ENCODE results near the gene ASGR2. TPM values are rescaled to one million over a fixed set of nuclear protein-coding genes. Genes with fewer than 3 reads are reported as not detected.
"Not testable (repeated sequence)": the region's sequence is repeated elsewhere in the genome, so short reads cannot be mapped to it uniquely, and the experiment has no call there.

ASGR2 gene
- total RNA-seq, 1 donor from 2014 or later = 0.22 TPM

DNA sequence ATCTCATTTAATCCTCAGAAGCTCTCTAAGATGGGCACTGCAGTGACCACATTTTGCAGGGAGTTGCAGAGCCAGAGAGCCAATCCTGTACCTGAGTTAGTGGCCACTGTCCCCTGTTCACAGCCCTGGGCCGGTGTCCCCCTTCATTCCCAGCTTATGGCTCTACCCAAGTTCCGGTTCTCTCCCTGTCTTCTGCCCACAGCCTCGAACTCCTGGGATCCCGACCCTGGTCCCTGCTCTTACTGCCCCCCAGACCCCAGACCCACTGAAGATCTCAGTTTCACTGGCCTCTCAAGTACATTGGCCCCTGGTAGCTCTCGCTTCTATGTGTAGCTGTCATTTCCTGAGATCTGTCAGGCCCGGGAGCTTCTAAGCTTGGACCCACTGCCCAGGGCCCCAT is 12.2 kb downstream of the ASGR2 start:
- TF ChIP-seq, protein P1, sequence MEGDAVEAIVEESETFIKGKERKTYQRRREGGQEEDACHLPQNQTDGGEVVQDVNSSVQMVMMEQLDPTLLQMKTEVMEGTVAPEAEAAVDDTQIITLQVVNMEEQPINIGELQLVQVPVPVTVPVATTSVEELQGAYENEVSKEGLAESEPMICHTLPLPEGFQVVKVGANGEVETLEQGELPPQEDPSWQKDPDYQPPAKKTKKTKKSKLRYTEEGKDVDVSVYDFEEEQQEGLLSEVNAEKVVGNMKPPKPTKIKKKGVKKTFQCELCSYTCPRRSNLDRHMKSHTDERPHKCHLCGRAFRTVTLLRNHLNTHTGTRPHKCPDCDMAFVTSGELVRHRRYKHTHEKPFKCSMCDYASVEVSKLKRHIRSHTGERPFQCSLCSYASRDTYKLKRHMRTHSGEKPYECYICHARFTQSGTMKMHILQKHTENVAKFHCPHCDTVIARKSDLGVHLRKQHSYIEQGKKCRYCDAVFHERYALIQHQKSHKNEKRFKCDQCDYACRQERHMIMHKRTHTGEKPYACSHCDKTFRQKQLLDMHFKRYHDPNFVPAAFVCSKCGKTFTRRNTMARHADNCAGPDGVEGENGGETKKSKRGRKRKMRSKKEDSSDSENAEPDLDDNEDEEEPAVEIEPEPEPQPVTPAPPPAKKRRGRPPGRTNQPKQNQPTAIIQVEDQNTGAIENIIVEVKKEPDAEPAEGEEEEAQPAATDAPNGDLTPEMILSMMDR (IDR thresholded peaks at IDR 0.05; ENCODE audit: borderline replicate concordance) = no peak
- DNase-seq = no peak
- intact Hi-C loops (cut with micrococcal nuclease) = no loop called here
- H3K4me3 ChIP-seq = no peak overlapping the region
- no peak overlapping the region for H3K27ac ChIP-seq (replicated peaks)
- no peaks in the 10 kb centered on the region for H3K36me3 ChIP-seq
- H3K9me3 ChIP-seq (replicated peaks) = no peaks in the 10 kb centered on the region
- peaks cover 67% of the 10 kb centered on the region for H3K27me3 ChIP-seq (ENCODE audit: low read depth)
- no peaks in the 10 kb centered on the region for H3K4me1 ChIP-seq

- Histone ChIP-seq H3K4me3 (no peak overlapping the region), H3K4me1 (no peaks in the 10 kb centered on the region), H3K27me3 (ENCODE audit: low read depth) (peaks cover 67% of the 10 kb centered on the region), H3K9me3 (replicated peaks) (no peaks in the 10 kb centered on the region), H3K36me3 (no peaks in the 10 kb centered on the region), H3K27ac (replicated peaks) (no peak overlapping the region)
- TF ChIP-seq, protein P1 (IDR thresholded peaks at IDR 0.05; ENCODE audit: borderline replicate concordance) = no peak
- intact Hi-C loops (cut with micrococcal nuclease) = no loop called here
- no peak for DNase-seq
Measured at GRCh38 chr17:7101531-7101930, 13.1 kb downstream of the ASGR2 start.

DNA sequence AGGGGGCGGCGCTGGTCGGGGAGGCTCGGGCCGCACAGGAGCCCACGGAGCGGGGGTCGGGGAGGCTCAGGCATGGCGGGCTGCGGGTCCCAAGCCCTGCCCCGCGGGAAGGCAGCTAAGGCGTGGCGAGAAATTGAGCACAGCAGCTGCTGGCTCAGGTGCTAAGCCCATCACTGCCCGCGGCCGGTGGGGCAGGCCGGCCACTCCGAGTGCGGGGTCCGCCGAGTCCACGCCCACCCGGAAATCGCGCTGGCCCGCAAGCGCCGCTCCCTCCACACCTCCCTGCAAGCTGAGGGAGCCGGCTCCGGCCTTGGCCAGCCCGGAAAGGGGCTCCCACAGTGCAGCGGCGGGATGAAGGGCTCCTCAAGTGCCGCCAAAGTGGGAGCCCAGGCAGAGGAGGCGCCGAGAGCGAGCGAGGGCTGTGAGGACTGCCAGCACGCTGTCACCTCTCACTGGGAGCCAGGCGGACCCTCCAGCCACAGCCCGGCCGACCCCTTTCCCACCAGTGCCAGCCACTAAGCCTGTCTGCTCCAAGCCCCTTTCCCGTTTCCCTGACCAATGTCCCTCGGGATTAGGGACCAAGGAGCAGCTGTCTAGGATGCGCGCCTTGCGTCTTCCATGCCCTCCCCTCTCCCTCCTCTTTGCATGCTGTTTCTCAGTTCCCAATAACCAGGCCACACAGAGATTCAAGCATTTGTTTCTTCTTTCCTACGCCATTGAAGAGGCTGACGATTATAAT is 13.8 kb downstream of the ASGR2 start:
- H3K36me3 ChIP-seq; DNase-seq; H3K9me3 ChIP-seq (replicated peaks); H3K4me1 ChIP-seq; H3K4me3 ChIP-seq; H3K27ac ChIP-seq (replicated peaks); intact Hi-C loops (cut with micrococcal nuclease): not testable (repeated sequence)
- peaks cover 67% of the 10 kb centered on the region for H3K27me3 ChIP-seq (ENCODE audit: low read depth)

DNA sequence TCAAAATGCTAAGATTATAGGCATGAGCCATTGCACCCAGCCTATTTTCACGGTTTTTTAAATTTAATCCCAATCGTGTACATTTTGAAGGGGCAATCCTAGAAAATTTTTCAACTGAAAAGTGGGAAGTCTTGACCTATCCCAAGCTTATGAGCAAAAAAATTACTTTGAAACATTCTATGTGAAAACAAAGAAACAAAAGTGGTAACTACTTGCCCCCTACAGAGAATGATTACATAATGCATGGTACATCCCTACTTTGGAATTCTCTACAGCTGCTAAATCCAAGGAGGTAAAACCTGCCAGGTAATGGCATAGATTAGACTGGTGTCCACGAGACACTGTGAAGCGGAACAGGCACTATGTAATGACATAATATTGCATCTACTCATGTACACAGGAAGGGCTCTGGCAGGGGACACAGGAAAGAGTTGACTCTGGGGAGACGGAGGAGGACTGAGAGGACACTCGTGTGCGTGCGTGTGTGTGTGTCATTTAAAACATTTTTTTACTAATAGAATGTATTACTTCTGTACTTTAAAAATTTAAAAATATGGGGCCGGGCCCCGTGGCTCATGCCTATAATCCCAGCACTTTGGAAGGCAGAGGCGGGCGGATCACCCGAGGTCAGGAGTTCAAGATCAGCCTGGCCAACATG is 15.7 kb downstream of the ASGR2 start:
- Histone ChIP-seq H3K4me3 (no peak overlapping the region), H3K27me3 (ENCODE audit: low read depth) (peaks cover 70% of the 10 kb centered on the region), H3K36me3 (no peaks in the 10 kb centered on the region), H3K4me1 (no peaks in the 10 kb centered on the region), H3K27ac (replicated peaks) (no peak overlapping the region), H3K9me3 (replicated peaks) (no peaks in the 10 kb centered on the region)
- TF ChIP-seq, protein P1 (IDR thresholded peaks at IDR 0.05; ENCODE audit: borderline replicate concordance) = no peak
- intact Hi-C loops (cut with micrococcal nuclease) = no loop called here
- DNase-seq = no peak

DNA sequence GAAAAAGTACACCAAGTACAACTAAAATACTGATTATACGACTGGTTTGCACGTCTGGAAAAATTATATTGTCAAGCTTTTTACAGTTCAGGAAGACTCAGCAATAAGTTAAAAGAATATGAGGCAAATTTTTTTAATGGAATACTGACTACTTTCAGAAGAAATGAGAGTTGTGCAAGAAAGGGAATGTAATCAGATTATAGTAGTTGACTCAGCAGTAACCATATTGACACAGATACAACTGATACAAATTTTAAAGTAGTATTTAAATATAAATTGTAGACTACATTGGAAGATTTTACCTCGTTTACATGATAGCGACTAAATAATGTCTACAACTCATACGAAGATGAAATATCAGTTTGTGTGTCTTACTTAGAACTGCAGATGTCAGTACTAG is 16.7 kb downstream of the ASGR2 start:
- intact Hi-C loops (cut with micrococcal nuclease) = no loop called here
- H3K36me3 ChIP-seq = no peaks in the 10 kb centered on the region

More for the DNA sequence above, 16.7 kb downstream of the ASGR2 start:
- H3K4me1 ChIP-seq = no peaks in the 10 kb centered on the region
- peaks cover 69% of the 10 kb centered on the region for H3K27me3 ChIP-seq (ENCODE audit: low read depth)
- DNase-seq = no peak
- TF ChIP-seq, protein P1 (IDR thresholded peaks at IDR 0.05; ENCODE audit: borderline replicate concordance) = no peak
- no peaks in the 10 kb centered on the region for H3K9me3 ChIP-seq (replicated peaks)
- no peak overlapping the region for H3K27ac ChIP-seq (replicated peaks)
- no peak overlapping the region for H3K4me3 ChIP-seq
